Embryonic facial prominence (tissue), 1 donor: ENCODE results near the gene AEN.

Source experiments
- DNase-seq: peaks from one replicate; pipeline ENCODE4 v3.0.0-alpha.2; 2016; ENCODE audit errors: extremely low spot score

Gene AEN, protein sequence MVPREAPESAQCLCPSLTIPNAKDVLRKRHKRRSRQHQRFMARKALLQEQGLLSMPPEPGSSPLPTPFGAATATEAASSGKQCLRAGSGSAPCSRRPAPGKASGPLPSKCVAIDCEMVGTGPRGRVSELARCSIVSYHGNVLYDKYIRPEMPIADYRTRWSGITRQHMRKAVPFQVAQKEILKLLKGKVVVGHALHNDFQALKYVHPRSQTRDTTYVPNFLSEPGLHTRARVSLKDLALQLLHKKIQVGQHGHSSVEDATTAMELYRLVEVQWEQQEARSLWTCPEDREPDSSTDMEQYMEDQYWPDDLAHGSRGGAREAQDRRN

DNA sequence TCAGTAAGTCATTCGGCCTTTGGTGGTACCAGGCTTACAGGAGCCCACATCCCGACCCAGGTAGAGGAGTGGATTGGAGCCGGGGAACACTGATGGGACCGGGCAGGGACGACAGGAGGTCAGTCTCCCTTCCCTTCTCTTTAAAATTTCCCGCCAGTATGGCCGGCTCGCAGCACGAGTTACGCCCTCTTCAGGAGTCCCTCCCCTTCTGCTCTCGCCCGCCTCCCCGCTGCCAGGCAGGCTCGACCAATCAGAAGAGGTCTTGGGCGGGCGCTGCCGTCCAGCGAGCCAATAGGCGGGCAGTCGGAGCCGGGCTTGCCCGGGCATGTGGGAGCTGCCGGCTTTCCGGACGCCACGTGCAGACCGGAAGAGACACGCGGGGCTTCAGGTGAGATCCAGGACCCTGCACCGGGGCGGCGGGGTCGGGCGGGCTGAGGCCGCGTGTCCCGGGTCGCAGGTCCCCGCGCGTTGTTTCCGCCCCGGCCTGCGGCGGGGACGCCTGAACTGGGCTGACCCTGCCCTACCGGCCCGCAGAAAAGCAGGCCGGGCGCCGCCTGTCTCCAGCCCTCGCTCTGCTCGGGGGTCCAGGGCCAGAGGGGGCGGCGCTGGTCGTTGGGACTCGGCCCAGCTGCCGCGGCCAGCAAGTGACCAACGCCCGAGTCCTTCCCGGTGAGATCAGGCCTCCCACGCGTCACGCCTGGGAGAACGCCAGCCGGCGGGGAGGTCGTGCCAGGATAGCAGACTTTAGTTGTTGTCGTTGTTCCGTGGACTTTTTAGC lies at the start of gene AEN:
TSS of gene AEN (plus strand) at position 346 of the 778 bp plus-strand sequence. CDS start 4,870 bp downstream, outside the sequence.
- peak; percentile 89 for DNase-seq

DNA sequence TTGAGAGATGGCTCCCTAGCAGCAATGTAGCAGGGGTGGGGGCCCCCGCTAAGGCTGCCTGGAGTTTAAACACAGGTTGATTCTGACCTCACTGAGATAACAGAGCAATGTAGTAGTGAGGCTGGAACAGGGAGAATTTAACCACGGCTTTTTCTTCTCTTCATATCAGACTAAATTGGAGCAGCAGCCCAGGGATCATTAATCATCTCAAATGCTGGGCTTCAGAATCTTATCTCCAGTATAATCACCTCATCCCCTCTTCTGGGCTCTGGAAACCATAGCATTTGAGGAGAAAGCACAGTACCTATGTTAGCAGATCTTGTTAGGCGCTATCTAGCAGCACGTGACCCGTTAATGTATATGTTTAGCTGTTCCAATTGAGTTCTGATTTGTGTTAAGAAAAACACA lies 49.3 kb upstream of the AEN start:
- DNase-seq = no peak

DNA sequence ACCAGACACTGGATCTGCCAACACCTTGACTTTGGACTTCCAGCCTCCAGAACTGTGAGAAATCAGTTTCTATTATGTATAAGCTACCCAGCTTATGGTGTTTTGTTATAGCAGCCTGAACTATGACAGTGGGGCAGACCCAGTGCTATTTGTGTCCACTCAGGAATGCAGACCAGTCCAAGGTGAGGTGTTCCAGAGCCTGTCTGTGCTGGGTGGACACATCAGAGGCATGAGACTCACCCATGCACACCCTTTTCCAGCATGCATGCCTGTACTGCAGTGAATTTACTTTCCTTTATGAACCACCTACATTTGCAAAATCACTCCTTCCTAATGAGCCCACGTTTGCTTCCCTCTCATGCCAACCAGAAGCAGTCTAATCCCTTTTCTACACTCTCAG lies 47.1 kb upstream of the AEN start:
- DNase-seq = no peak

GRCh38 chr15:88574655-88575054 lies 46.5 kb upstream of the AEN start:
- no peak for DNase-seq

- DNase-seq = no peak
Measured at GRCh38 chr15:88579322-88579721, 41.8 kb upstream of the AEN start.

GRCh38 chr15:88580532-88580931 lies 40.6 kb upstream of the AEN start:
- no peak for DNase-seq

- DNase-seq = no peak
Measured at GRCh38 chr15:88586401-88587162, 34.6 kb upstream of the AEN start.

DNA sequence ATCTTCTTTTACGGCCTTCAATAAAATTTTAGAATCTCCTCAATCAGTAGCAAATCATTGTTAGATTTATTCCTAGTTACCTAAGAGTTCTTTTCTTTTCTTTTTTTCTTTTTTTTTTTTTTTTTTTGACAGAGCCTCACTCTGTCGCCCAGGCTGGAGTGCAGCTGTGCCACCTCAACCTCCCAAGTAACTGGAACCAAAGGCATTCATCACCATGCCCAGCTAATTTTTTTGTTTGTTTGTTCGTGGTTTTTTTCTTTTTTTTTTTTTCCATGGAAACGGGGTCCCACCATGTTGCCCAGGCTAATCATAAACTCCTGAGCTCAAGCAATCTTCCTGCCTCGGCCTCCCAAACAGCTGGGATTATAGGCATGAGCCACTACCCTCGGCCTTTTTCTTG lies 30.4 kb upstream of the AEN start:
- DNase-seq = no peak

GRCh38 chr15:88591384-88591783 lies 29.8 kb upstream of the AEN start:
- DNase-seq = no peak

GRCh38 chr15:88603885-88604284 lies 17.3 kb upstream of the AEN start:
- no peak for DNase-seq

DNA sequence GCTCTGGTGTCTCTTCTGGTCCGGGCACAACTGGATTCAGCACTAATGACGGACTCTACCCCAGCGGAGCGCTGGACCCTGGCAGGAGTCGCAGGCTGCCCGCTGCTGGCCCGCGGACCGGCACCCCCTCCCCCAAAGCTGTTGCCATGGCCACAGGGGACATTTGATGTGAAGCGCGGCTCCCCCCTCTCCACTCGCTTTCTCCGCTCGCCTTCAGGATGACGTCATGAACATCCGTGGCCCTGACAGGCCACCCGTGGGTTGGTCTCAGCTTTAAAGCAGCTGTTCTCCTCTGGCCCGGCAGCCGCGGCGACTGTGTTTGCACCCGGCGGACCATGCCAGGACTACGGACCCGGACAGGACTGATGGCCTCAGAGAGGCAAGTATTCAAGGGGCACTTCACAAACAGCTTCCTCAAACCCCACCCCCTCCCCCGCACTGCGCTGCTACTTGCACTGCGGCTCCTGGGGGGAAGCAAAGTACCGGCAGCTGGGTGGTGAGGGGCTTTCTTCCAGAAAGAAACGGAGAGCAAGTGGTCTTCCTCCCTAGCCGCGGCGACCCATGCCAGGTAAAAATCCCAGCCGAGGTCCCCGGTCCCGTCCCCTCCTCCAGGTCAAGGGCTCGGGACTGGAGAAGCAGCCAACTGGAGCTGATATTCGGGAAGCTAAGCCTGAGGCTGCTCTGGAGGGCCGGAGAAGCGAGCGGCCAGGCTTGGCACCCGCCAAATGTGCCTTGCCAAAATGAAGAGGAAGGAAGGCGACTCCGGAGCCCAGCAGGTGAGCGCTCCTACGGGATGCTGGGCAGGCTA lies 16.6 kb upstream of the AEN start:
- no peak for DNase-seq

DNA sequence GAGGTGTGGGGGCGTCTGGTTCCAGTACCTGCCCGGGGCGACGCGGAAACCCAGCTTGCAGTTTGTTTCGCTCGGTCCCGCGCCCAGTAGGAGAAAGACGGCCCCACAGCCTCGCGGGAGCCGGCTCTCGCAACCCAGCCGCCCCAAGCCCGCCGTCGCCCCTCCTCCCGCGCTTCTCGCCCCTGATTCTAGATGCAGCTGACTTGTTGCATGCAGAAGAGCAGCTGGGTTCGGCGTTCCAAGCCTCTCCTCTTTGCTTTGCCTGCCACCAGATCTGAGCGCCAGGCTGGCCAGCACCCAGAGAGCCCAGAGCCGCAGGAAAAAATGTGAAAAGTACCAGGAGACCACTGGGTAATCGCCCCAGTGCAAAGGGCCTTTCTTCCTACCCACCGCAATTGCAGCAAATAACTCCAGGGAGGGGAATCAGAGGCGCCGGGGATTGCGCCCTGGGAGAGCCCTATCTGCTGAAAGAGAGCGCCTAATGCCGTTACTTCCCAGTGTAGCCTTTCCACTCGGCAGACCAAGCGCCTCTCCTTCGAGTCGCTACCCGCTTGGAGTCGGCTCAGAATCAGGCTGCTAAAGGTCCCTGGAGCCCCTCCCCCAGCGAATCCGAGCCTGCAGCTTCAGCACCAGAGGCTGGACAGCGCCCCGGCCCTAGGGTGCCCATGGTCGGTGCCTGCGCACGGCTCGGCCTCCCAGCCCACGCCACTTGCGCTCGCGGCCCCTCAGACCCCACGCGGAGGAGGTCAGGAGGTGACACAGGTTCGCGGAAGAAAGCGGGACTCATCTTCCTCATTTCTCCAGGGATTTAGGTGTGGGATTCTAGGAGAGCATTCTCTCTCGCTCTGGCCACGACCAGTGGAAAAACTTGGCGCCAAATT lies 15.7 kb upstream of the AEN start:
- DNase-seq = no peak

DNA sequence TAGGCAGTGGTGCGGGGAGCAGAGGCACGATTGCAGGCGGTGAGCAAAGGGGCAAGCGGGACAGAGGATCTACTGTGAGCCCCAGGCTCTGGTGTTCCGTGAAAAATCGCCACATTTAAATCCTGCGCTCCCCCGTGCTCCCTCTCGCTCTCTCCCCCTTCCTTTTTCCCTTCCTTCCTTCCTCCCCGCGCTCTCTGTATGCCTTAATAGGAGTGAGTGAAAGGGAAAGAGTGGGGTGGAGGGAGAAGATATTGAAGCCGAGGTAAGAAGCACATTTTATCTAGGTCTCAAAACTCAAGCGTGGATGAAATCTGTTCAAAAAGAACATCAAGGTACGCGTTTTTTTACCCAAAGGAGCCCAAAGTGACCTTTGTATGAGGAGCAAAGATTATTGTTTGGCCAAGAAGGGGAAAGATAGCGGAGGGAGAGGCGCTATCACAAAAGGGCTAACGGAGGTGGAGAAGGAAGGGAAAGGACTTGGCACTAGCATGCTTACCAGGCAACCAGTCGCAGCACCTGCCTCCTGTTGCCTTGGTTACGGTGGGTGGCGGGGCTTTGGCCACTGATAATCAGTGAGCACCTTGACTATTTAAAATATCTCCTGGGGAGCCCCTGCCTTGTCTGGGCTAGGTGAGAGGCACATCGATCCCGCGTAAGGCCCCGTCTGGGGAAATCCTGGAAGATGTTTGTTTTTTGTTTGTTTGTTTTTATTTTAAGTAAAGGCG lies 14.9 kb upstream of the AEN start:
- no peak for DNase-seq

DNA sequence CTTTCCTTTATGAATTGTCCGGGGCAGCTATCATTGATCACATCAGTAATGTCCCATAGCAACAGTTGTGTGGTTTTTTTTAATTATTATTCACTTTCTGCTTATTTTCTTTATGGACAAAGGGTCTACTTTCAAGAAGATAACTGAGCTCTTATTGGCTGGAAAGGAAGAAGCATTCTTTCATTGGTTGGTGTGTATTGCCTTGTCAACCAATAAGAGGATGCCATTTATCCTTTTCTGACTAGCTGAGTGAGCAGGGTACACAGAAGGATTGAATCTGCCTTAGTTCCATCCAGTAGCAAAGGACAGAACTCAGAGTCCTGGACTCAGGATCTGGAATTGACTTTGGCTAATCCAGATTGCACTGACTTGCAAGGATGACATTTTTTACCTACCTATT lies 13.2 kb upstream of the AEN start:
- DNase-seq = no peak

- no peak for DNase-seq
Measured at GRCh38 chr15:88608607-88609181, 12.4 kb upstream of the AEN start.

DNA sequence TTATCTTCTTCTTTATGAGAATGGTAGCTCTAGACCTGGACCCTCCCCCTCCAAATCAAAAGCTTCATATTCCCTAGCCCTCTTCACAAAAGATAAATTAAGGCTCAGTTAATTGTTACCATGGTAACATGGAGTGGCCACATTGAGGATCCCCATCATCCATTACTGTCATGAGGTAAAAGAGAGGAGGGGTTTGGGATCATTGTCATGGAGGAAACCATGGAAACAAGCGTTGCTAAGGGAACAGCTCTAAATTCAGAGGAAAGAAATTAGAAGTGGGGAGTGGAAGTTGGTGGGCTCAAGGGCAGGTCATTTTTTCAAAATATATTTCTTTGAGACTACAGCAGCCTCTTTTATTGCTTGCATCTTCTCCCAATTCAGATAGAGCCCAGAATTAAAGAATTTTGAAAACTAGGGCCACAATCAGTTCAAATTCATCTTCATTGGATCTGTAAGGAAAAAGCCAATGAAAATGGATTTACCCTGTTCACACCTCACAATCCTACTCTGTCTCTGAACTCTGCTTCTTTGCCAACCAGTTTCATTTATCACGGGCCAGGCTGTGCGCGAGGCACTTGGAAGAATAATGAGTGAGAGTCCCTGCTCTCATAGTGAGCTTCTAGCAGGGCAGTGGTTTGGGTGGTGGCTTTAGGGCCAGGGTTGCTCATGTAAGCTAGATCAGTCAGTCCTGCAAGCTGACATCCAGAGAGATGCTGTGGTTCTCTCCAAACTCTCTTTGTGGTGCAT lies 11.6 kb upstream of the AEN start:
- no peak for DNase-seq

DNA sequence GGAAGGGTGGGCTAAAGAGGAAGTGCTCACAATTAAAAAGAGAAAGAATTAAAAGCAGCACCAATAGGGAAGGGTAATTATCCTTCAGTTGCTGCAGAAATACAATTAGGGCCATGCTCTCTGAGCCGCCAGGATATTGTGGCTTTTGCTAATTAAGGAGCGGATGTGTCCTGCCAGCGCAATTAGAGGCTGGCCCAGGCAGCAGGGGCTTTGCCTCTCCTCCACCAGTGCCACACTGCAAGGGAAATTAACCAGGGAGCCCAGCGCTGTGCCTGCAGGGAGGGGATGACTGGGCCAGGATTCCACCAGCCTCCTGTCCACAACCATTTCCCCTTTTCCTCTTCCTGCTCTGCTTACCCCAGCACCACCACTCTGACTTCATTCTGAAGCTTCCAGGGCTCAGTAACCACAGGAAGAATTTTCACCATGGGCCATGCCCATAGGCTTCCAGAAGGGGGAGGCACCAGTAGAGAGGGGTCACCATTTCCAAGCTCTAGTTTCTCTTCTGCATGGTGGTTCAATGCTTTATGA lies 10.4 kb upstream of the AEN start:
- DNase-seq = no peak

GRCh38 chr15:88612186-88612796 lies 8.8 kb upstream of the AEN start:
- DNase-seq = no peak
